ENCODE measurements around the gene SLC26A6.
A peak's percentile ranks its signal among the peaks of the same experiment; 100 is the strongest.

GRCh38 chr3:48660800-48661400, 25.6 kb upstream of the SLC26A6 start:
- TF ChIP-seq CTCF (IDR thresholded peaks at IDR 0.05) (no peak), POLR2AphosphoS5 (IDR thresholded peaks at IDR 0.05; ENCODE audit: low read depth, low read length) (no peak), TCF7L2 (IDR thresholded peaks at IDR 0.05; ENCODE audit: low read depth, low read length) (no peak), REST (IDR thresholded peaks at IDR 0.05; ENCODE audit: insufficient read depth in 1 of 2, low read depth in 2 of 2, low read length in 1 of 2) (peak in 1 of 2 experiments; percentile 15; a peak in 1 of 4 replicates), SIN3A (IDR thresholded peaks at IDR 0.05; ENCODE audit: borderline replicate concordance, insufficient read depth, low read depth, low read length) (no peak)
